Breast epithelium (tissue), 4 donors: Measurements from ENCODE around the gene CDKN2B-AS1. TPM values are rescaled to one million over a fixed set of nuclear protein-coding genes. Genes with fewer than 3 reads are reported as not detected.

Source experiments
- DNase-seq, 2 donors: peaks; one replicate each; pipeline ENCODE4 v3.0.0-alpha.2; 2019; ENCODE audit warnings: low spot score in 2 of 2
- H3K27ac ChIP-seq, 2 donors: fragments of 200-600 bp; sonication (generic) in 1 of 2; one replicate each; pipeline ENCODE4 v1.5.1; 2016 to 2019; ENCODE audit warnings: mild to moderate bottlenecking in 1 of 2
- H3K27me3 ChIP-seq, 2 donors: fragments of 200-600 bp; sonication (generic) in 1 of 2; one replicate each; pipeline versions ENCODE4 v1.5.1 to v1.6.0; 2017 to 2019; ENCODE audit warnings: control low read depth in 1 of 2, mild to moderate bottlenecking in 1 of 2
- H3K36me3 ChIP-seq: fragments of 200-600 bp; one replicate; pipeline ENCODE4 v1.5.1; 2019
- H3K4me1 ChIP-seq, 2 donors: fragments of 200-600 bp; sonication (generic); one replicate each; pipeline ENCODE4 v1.5.1; 2016 to 2019; ENCODE audit warnings: control low read depth in 1 of 2
- H3K4me3 ChIP-seq, 3 donors: fragments of 200-600 bp; sonication (generic); 1 replicate in 2 of 3; 2 replicates in 1 of 3; pipeline ENCODE4 v1.5.1; 2016 to 2019; ENCODE audit warnings: mild to moderate bottlenecking in 3 of 3, moderate library complexity in 2 of 3
- H3K9me3 ChIP-seq, 2 donors: fragments of 200-600 bp; sonication (generic) in 1 of 2; one replicate each; pipeline ENCODE4 v1.5.1; 2016 to 2019; ENCODE audit warnings: control low read depth in 1 of 2
- CTCF ChIP-seq, 3 donors: fragments of 450-650 bp; IDR thresholded peaks; one replicate each; pipeline ENCODE4 v1.5.1; 2016 to 2017; ENCODE audit warnings: antibody characterized with exemption in 3 of 3, mild to moderate bottlenecking in 3 of 3, moderate library complexity in 3 of 3
- POLR2A ChIP-seq: fragments of 450-650 bp; IDR thresholded peaks from one replicate; pipeline ENCODE4 v1.6.1; 2016; ENCODE audit warnings: antibody characterized with exemption, mild to moderate bottlenecking, moderate library complexity
- POLR2AphosphoS5 ChIP-seq, 3 donors: sonication (generic); formaldehyde crosslinking; IDR thresholded peaks; one replicate each; pipeline ENCODE4 v1.6.1; 2017; ENCODE audit warnings: antibody characterized with exemption in 3 of 3
- intact Hi-C: fragments of 100-400 bp; cut with DNase I; formaldehyde crosslinking; loops from one replicate; pipeline ENCODE4 v1.15.1; 2023; ENCODE audit warnings: low total_unique reads
- total RNA-seq, 3 donors: library from RNA; depleted of rRNA; stranded (reverse); fragments of >200 nt; gene quantifications; one replicate each; pipeline ENCODE4 v1.1.0, GENCODE V29; 2016

Gene CDKN2B-AS1
- total RNA-seq, 3 donors from 2014 or later = 1.3 to 4.6 (median 3.2) TPM

DNA sequence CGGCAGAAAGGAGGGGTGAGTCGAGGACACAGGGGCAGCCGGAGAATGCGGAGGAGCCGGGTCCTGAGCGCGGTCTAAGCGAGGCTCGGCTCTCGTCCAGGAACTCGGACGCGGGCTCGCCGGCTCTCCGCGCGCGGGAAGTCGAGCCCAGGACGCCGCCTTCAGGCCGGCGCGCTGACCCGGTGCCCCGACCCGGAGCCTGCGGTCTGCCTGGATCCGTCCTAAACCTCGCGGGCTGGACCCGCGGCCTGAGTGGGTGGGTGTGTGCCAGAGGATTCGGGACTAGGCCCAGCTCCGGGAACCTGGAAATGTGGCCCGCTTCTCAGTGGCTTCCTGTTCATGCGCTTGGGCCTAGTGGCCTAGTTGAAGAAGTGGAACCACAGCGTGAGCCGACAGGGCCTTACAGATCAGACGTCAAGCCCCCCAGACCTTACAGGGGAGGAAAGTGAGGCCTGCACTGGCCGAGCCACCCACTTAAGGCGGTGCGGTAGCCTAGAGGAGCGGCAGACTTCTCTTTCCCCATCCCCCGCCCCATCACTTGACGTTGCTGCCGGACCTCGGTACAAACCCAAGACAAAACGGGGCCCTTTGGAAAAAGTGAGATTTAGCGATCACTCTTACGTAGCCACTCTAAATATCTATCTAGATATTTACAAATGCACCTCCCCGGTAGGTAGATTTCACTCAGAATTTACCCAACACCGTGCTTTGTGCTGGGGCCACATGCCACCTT is 1.2 kb downstream of the CDKN2B-AS1 start:
- no peaks in the 10 kb centered on the region for H3K36me3 ChIP-seq
- TF ChIP-seq POLR2A (no peak), POLR2AphosphoS5 (IDR thresholded peaks at IDR 0.05) (no peak), CTCF (IDR thresholded peaks at IDR 0.05) (no peak)
- H3K27ac ChIP-seq = peak overlapping the region; percentile 56 to 81
- H3K9me3 ChIP-seq = no peaks in the 10 kb centered on the region
- H3K4me1 ChIP-seq = no peaks in the 10 kb centered on the region
- intact Hi-C loops = no loop called here
- H3K27me3 ChIP-seq = peaks cover 0 to 10% of the 10 kb centered on the region in 2 donors
- H3K4me3 ChIP-seq = peak overlapping the region; percentile 78 to 92 (median 80)
- no peak for DNase-seq

GRCh38 chr9:21996438-21996837 is 1.8 kb downstream of the CDKN2B-AS1 start:
- intact Hi-C loops = no loop called here

GRCh38 chr9:21996858-21997257 is 2.3 kb downstream of the CDKN2B-AS1 start:
- TF ChIP-seq POLR2AphosphoS5 (IDR thresholded peaks at IDR 0.05) = no peak
- TF ChIP-seq CTCF (IDR thresholded peaks at IDR 0.05) = no peak
- no peak for TF ChIP-seq POLR2A
- H3K27me3 ChIP-seq = peaks cover 0 to 6% of the 10 kb centered on the region in 2 donors
- DNase-seq = no peak
- no peaks in the 10 kb centered on the region for H3K36me3 ChIP-seq
- intact Hi-C loops = no loop called here
- H3K9me3 ChIP-seq = no peaks in the 10 kb centered on the region
- no peaks in the 10 kb centered on the region for H3K4me1 ChIP-seq
- no peak overlapping the region for H3K27ac ChIP-seq
- no peak overlapping the region for H3K4me3 ChIP-seq

More at GRCh38 chr9:21996438-21996837, 1.8 kb downstream of the CDKN2B-AS1 start:
- no peak for DNase-seq
- TF ChIP-seq CTCF (IDR thresholded peaks at IDR 0.05) (no peak), POLR2A (no peak), POLR2AphosphoS5 (IDR thresholded peaks at IDR 0.05) (no peak)
- Histone ChIP-seq H3K27ac (no peak overlapping the region), H3K27me3 (peaks cover 0 to 7% of the 10 kb centered on the region in 2 donors), H3K36me3 (no peaks in the 10 kb centered on the region), H3K9me3 (no peaks in the 10 kb centered on the region), H3K4me3 (no peak overlapping the region), H3K4me1 (no peaks in the 10 kb centered on the region)

DNA sequence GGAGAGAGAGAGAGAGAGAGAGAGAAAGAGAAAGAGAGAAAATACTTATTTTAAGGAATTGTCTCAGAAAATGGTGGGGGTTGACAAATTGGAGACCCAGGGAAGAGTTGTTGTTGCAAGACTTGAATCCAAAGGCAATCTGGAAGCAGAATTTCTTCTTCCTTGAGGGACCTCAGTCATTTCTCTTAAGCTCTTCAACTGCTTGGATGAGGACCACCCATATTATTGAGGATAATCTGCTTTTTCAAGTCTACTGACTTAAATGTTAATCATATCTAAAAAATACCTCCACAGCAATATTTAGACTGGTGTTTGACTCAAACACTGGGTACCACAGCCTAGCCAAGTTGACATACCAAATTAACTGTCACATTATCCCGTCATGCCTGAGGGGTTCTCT is 2.9 kb downstream of the CDKN2B-AS1 start:
- H3K4me1 ChIP-seq = no peaks in the 10 kb centered on the region
- no peak for DNase-seq
- H3K27ac ChIP-seq = no peak overlapping the region
- no peaks in the 10 kb centered on the region for H3K9me3 ChIP-seq
- intact Hi-C loops = no loop called here
- peaks cover 0 to 6% of the 10 kb centered on the region in 2 donors for H3K27me3 ChIP-seq
- TF ChIP-seq POLR2AphosphoS5 (IDR thresholded peaks at IDR 0.05) (no peak), CTCF (IDR thresholded peaks at IDR 0.05) (no peak), POLR2A (no peak)
- no peak overlapping the region for H3K4me3 ChIP-seq
- H3K36me3 ChIP-seq = no peaks in the 10 kb centered on the region

- intact Hi-C loops = no loop called here
- Histone ChIP-seq H3K9me3 (no peaks in the 10 kb centered on the region), H3K27ac (no peak overlapping the region), H3K36me3 (no peaks in the 10 kb centered on the region), H3K4me1 (no peaks in the 10 kb centered on the region), H3K27me3 (peaks cover 0 to 4% of the 10 kb centered on the region in 2 donors), H3K4me3 (no peak overlapping the region)
- DNase-seq = no peak
- TF ChIP-seq POLR2A (no peak), POLR2AphosphoS5 (IDR thresholded peaks at IDR 0.05) (no peak), CTCF (IDR thresholded peaks at IDR 0.05) (no peak)
These were observed 3.4 kb downstream of the CDKN2B-AS1 start for GRCh38 chr9:21998026-21998425.
